Liver (tissue), 9 donors: ENCODE data around the gene LAMA1. TPM values are rescaled to one million over a fixed set of nuclear protein-coding genes. Genes with fewer than 3 reads are reported as not detected.

Source experiments
- DNase-seq: peaks from one replicate; pipeline ENCODE4 v3.0.0-alpha.2; 2017; ENCODE audit warnings: low spot score
- H3K27ac ChIP-seq, 2 donors: one replicate each; pipeline ENCODE4 v1.7.0; 2013; ENCODE audit warnings: inconsistent platforms in 2 of 2, low read length in 2 of 2, control low read depth in 1 of 2, low read depth in 1 of 2, mild to moderate bottlenecking in 1 of 2
- H3K27me3 ChIP-seq, 4 donors: one replicate each; pipeline versions ENCODE4 v1.6.1 to v1.7.0; 2013; ENCODE audit warnings: low read length in 3 of 4, inconsistent platforms in 1 of 4, mild to moderate bottlenecking in 1 of 4, moderate library complexity in 1 of 4; ENCODE audit not compliant: control insufficient read depth in 4 of 4, insufficient read depth in 4 of 4
- H3K36me3 ChIP-seq, 4 donors: one replicate each; pipeline versions ENCODE4 v1.6.1 to v1.7.0; 2013; ENCODE audit warnings: low read length in 3 of 4, mild to moderate bottlenecking in 3 of 4, low read depth in 1 of 4, moderate library complexity in 1 of 4; ENCODE audit not compliant: control insufficient read depth in 4 of 4, insufficient read depth in 3 of 4
- H3K4me1 ChIP-seq, 4 donors: one replicate each; pipeline versions ENCODE4 v1.6.1 to v1.7.0; 2013; ENCODE audit warnings: low read length in 3 of 4, mild to moderate bottlenecking in 3 of 4, moderate library complexity in 1 of 4; ENCODE audit not compliant: control insufficient read depth in 4 of 4, insufficient read depth in 4 of 4
- H3K4me3 ChIP-seq, 3 donors: one replicate each; pipeline versions ENCODE4 v1.6.1 to v1.7.0; 2013; ENCODE audit warnings: low read length in 3 of 3, control low read depth in 1 of 3, low read depth in 1 of 3, mild to moderate bottlenecking in 1 of 3
- H3K9ac ChIP-seq, 2 donors: one replicate each; pipeline ENCODE4 v1.7.0; 2013; ENCODE audit warnings: low read length in 2 of 2, mild to moderate bottlenecking in 2 of 2, moderate library complexity in 2 of 2, control low read depth in 1 of 2, low read depth in 1 of 2
- H3K9me3 ChIP-seq, 4 donors: one replicate each; pipeline versions ENCODE4 v1.6.1 to v1.7.0; 2013; ENCODE audit warnings: low read length in 3 of 4; ENCODE audit not compliant: control insufficient read depth in 4 of 4
- EGR1 ChIP-seq, 2 donors: IDR thresholded peaks; 2 replicates each; pipeline ENCODE4 v1.6.1; 2016 to 2018; ENCODE audit warnings: antibody characterized with exemption in 2 of 2, low read depth in 2 of 2
- FOXA1 ChIP-seq: IDR thresholded peaks from 2 replicates; pipeline ENCODE4 v1.6.1; 2016; ENCODE audit warnings: antibody characterized with exemption
- FOXA2 ChIP-seq: IDR thresholded peaks from 2 replicates; pipeline ENCODE4 v1.6.1; 2016; ENCODE audit warnings: antibody characterized with exemption
- GABPA ChIP-seq, 2 donors: IDR thresholded peaks in 1 of 2; conservative IDR thresholded peaks in 1 of 2; 2 replicates each; pipeline ENCODE4 v1.6.1; 2016; ENCODE audit warnings: antibody characterized with exemption in 2 of 2, mild to moderate bottlenecking in 1 of 2, moderate library complexity in 1 of 2
- HNF4A ChIP-seq, 2 donors: conservative IDR thresholded peaks; 2 replicates each; pipeline ENCODE4 v1.6.1; 2016; ENCODE audit warnings: antibody characterized with exemption in 2 of 2, mild to moderate bottlenecking in 2 of 2
- JUND ChIP-seq, 2 donors: IDR thresholded peaks; 2 replicates each; pipeline ENCODE4 v1.6.1; 2016; ENCODE audit warnings: antibody characterized with exemption in 2 of 2
- NR2F2 ChIP-seq: IDR thresholded peaks from 2 replicates; pipeline ENCODE4 v1.6.1; 2016; ENCODE audit warnings: antibody characterized with exemption
- RXRA ChIP-seq, 2 donors: IDR thresholded peaks; 2 replicates each; pipeline ENCODE4 v1.6.1; 2017 to 2018; ENCODE audit warnings: antibody characterized with exemption in 2 of 2, mild to moderate bottlenecking in 1 of 2
- SP1 ChIP-seq: IDR thresholded peaks from 2 replicates; pipeline ENCODE4 v1.6.1; 2018; ENCODE audit warnings: antibody characterized with exemption, mild to moderate bottlenecking
- TAF1 ChIP-seq: conservative IDR thresholded peaks from 2 replicates; pipeline ENCODE4 v1.6.1; 2016; ENCODE audit warnings: antibody characterized with exemption, mild to moderate bottlenecking
- YY1 ChIP-seq: IDR thresholded peaks from 2 replicates; pipeline ENCODE4 v1.6.1; 2016; ENCODE audit warnings: antibody characterized with exemption, mild to moderate bottlenecking
- WGBS: extraction: QIAGEN DNeasy Blood & Tissue Kit; methylation state at CpG from one replicate; pipeline ENCODE4 v1.1.7; 2013; 5-methylcytosine and 5-hydroxymethylcytosine counted together
- polyA plus RNA-seq, 2 donors: library from polyadenylated mRNA; stranded (reverse) in 1 of 2; unstranded in 1 of 2; fragments of 200-250 nt in 1 of 2; fragments of >200 nt in 1 of 2; fragmentation: Nextera tagmentation in 1 of 2; extraction: Ambion mirVana in 1 of 2; gene quantifications; one replicate each; pipeline versions ENCODE4 v1.2.1 to v1.2.3, GENCODE V29; 2013 to 2015
- total RNA-seq, 2 donors: library from RNA; depleted of rRNA; stranded (reverse); fragments of >200 nt; gene quantifications; one replicate each; pipeline ENCODE4 v1.2.3, GENCODE V29; 2014
- TF ChIP-seq, protein P1 (sequence below): IDR thresholded peaks from 2 replicates; pipeline ENCODE4 v1.6.1; 2016; ENCODE audit warnings: antibody characterized with exemption
- TF ChIP-seq, protein P2 (sequence below): IDR thresholded peaks from 2 replicates; pipeline ENCODE4 v1.6.1; 2016; ENCODE audit warnings: antibody characterized with exemption
- TF ChIP-seq, protein P3 (sequence below): IDR thresholded peaks from 2 replicates; pipeline ENCODE4 v1.6.1; 2016; ENCODE audit warnings: antibody characterized with exemption, mild to moderate bottlenecking
- TF ChIP-seq, protein P4 (sequence below): fragments of 150-350 bp; IDR thresholded peaks from 2 replicates; pipeline ENCODE4 v1.5.1; 2017; ENCODE audit warnings: improper control_type of control experiment, low read depth, low read length; ENCODE audit not compliant: missing input control
- TF ChIP-seq, protein P5 (sequence below): IDR thresholded peaks from 2 replicates; pipeline ENCODE4 v1.6.1; 2016; ENCODE audit warnings: antibody characterized with exemption
- donor health status: healthy.
- donor health status: healthy.
- donor health status: healthy.
- donor health status: healthy.
- donor health status: healthy.

The LAMA1 gene
- total and polyA plus RNA-seq, 4 donors = 0.05 to 0.67 (median 0.43) TPM

DNA sequence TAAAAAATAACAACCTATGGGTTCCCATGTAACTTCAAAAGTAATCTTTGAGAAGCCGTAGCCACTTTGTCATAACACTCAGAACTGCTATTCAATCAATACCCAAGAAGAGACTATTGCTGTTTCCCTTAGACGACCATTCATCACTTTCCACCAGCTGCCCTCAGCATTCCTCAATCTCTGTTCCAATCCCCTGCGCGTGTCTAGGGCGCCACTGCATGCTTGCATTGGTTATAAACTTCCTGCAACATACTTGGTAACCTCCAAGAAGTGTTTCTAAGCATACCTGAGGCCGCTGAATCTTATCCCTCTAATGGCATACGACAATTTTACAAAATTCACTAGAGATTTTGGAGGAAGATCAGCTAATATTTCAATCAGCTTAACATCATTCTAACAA, 134.2 kb downstream of the LAMA1 start:
- no peaks in the 10 kb centered on the region for H3K4me1 ChIP-seq
- DNase-seq = no peak
- no peaks in the 10 kb centered on the region for H3K27me3 ChIP-seq
- H3K36me3 ChIP-seq = no peaks in the 10 kb centered on the region
- 68% methylated on average over 7 of the region's 7 CpGs for WGBS
- no peak overlapping the region for H3K27ac ChIP-seq
- H3K4me3 ChIP-seq = no peak overlapping the region
- H3K9ac ChIP-seq = no peak overlapping the region
- TF ChIP-seq EGR1 (IDR thresholded peaks at IDR 0.05; ENCODE audit: low read depth in 2 of 2) (no peak), NR2F2 (no peak), HNF4A (conservative IDR thresholded peaks at IDR 0.05) (no peak), FOXA2 (no peak), GABPA (IDR thresholded peaks at IDR 0.05 in 1 of 2, conservative IDR thresholded peaks at IDR 0.05 in 1 of 2) (no peak), RXRA (IDR thresholded peaks at IDR 0.05) (no peak), JUND (IDR thresholded peaks at IDR 0.05) (no peak), TAF1 (no peak), SP1 (no peak), FOXA1 (no peak)
- TF ChIP-seq, protein P1, sequence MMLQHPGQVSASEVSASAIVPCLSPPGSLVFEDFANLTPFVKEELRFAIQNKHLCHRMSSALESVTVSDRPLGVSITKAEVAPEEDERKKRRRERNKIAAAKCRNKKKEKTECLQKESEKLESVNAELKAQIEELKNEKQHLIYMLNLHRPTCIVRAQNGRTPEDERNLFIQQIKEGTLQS = no peak
- TF ChIP-seq, protein P2, sequence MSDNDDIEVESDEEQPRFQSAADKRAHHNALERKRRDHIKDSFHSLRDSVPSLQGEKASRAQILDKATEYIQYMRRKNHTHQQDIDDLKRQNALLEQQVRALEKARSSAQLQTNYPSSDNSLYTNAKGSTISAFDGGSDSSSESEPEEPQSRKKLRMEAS = no peak
- TF ChIP-seq, protein P3, sequence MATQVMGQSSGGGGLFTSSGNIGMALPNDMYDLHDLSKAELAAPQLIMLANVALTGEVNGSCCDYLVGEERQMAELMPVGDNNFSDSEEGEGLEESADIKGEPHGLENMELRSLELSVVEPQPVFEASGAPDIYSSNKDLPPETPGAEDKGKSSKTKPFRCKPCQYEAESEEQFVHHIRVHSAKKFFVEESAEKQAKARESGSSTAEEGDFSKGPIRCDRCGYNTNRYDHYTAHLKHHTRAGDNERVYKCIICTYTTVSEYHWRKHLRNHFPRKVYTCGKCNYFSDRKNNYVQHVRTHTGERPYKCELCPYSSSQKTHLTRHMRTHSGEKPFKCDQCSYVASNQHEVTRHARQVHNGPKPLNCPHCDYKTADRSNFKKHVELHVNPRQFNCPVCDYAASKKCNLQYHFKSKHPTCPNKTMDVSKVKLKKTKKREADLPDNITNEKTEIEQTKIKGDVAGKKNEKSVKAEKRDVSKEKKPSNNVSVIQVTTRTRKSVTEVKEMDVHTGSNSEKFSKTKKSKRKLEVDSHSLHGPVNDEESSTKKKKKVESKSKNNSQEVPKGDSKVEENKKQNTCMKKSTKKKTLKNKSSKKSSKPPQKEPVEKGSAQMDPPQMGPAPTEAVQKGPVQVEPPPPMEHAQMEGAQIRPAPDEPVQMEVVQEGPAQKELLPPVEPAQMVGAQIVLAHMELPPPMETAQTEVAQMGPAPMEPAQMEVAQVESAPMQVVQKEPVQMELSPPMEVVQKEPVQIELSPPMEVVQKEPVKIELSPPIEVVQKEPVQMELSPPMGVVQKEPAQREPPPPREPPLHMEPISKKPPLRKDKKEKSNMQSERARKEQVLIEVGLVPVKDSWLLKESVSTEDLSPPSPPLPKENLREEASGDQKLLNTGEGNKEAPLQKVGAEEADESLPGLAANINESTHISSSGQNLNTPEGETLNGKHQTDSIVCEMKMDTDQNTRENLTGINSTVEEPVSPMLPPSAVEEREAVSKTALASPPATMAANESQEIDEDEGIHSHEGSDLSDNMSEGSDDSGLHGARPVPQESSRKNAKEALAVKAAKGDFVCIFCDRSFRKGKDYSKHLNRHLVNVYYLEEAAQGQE = no peak
- H3K9me3 ChIP-seq = no peaks in the 10 kb centered on the region

DNA sequence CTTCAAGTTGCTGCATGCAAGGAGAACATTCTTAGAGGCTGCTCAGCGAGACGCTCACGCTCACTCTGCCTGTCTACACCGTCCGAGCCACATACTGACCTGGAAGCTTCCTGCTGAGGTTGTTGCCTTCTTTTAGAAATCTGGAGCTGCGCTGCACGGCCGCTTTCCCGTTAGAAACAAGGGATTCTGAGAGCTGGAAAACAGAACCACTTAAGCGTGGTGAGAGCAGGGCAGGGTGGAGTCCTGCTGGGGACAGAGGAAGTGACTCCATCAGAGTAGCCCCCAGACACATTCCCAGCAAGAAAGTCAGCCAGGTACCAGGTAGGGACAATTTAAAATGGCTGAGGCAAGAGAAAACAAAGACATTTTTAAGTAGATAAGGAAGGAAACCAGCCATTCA, 135.2 kb downstream of the LAMA1 start:
- DNase-seq = no peak
- 81% methylated on average over 10 of the region's 10 CpGs for WGBS

More for the DNA sequence above, 135.2 kb downstream of the LAMA1 start:
- no peak overlapping the region for H3K27ac ChIP-seq
- TF ChIP-seq RXRA (IDR thresholded peaks at IDR 0.05) (no peak), YY1 (no peak), FOXA1 (no peak), TAF1 (no peak), HNF4A (conservative IDR thresholded peaks at IDR 0.05) (no peak), EGR1 (IDR thresholded peaks at IDR 0.05; ENCODE audit: low read depth in 2 of 2) (no peak), FOXA2 (no peak), SP1 (no peak), JUND (IDR thresholded peaks at IDR 0.05) (no peak), NR2F2 (no peak), GABPA (IDR thresholded peaks at IDR 0.05 in 1 of 2, conservative IDR thresholded peaks at IDR 0.05 in 1 of 2) (no peak)
- TF ChIP-seq, protein P4, sequence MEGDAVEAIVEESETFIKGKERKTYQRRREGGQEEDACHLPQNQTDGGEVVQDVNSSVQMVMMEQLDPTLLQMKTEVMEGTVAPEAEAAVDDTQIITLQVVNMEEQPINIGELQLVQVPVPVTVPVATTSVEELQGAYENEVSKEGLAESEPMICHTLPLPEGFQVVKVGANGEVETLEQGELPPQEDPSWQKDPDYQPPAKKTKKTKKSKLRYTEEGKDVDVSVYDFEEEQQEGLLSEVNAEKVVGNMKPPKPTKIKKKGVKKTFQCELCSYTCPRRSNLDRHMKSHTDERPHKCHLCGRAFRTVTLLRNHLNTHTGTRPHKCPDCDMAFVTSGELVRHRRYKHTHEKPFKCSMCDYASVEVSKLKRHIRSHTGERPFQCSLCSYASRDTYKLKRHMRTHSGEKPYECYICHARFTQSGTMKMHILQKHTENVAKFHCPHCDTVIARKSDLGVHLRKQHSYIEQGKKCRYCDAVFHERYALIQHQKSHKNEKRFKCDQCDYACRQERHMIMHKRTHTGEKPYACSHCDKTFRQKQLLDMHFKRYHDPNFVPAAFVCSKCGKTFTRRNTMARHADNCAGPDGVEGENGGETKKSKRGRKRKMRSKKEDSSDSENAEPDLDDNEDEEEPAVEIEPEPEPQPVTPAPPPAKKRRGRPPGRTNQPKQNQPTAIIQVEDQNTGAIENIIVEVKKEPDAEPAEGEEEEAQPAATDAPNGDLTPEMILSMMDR = no peak
- TF ChIP-seq, protein P5, sequence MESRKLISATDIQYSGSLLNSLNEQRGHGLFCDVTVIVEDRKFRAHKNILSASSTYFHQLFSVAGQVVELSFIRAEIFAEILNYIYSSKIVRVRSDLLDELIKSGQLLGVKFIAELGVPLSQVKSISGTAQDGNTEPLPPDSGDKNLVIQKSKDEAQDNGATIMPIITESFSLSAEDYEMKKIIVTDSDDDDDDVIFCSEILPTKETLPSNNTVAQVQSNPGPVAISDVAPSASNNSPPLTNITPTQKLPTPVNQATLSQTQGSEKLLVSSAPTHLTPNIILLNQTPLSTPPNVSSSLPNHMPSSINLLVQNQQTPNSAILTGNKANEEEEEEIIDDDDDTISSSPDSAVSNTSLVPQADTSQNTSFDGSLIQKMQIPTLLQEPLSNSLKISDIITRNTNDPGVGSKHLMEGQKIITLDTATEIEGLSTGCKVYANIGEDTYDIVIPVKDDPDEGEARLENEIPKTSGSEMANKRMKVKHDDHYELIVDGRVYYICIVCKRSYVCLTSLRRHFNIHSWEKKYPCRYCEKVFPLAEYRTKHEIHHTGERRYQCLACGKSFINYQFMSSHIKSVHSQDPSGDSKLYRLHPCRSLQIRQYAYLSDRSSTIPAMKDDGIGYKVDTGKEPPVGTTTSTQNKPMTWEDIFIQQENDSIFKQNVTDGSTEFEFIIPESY = no peak
- TF ChIP-seq, protein P3 = no peak
- H3K36me3 ChIP-seq = no peaks in the 10 kb centered on the region
- H3K4me1 ChIP-seq = no peaks in the 10 kb centered on the region
- H3K4me3 ChIP-seq = no peak overlapping the region
- no peaks in the 10 kb centered on the region for H3K27me3 ChIP-seq
- no peak overlapping the region for H3K9ac ChIP-seq
- H3K9me3 ChIP-seq = no peaks in the 10 kb centered on the region
